MG63 (cell line): ENCODE data around the gene SCFD2. TPM values are rescaled to one million over a fixed set of nuclear protein-coding genes. Genes with fewer than 3 reads are reported as not detected.
"Not testable (repeated sequence)": the region's sequence is repeated elsewhere in the genome, so short reads cannot be mapped to it uniquely, and the experiment has no call there.

Experiments used
- DNase-seq: peaks from one replicate; pipeline ENCODE4 v3.0.0-alpha.2; 2020
- H3K27me3 ChIP-seq: fragments of 250-450 bp; sonication (Bioruptor Pico); 2 replicates; pipeline ENCODE4 v1.5.1; 2020; ENCODE audit warnings: mild to moderate bottlenecking, moderate library complexity
- H3K36me3 ChIP-seq: fragments of 250-450 bp; sonication (Bioruptor Pico); 2 replicates; pipeline ENCODE4 v1.5.1; 2020; ENCODE audit warnings: mild to moderate bottlenecking, moderate library complexity
- H3K4me3 ChIP-seq: fragments of 250-450 bp; sonication (Bioruptor Pico); 2 replicates; pipeline ENCODE4 v1.5.1; 2020; ENCODE audit warnings: mild to moderate bottlenecking, moderate library complexity
- H3K9me3 ChIP-seq: fragments of 250-450 bp; sonication (Bioruptor Pico); 2 replicates; pipeline ENCODE4 v1.5.1; 2020; ENCODE audit warnings: mild to moderate bottlenecking, moderate library complexity
- total RNA-seq: library from RNA; depleted of rRNA; stranded (reverse); fragments of >200 nt; shearing (Covaris generic); gene quantifications from 2 replicates; pipeline ENCODE4 v1.2.3, GENCODE V29; 2014; ENCODE audit warnings: low replicate concordance; rRNA removed

SCFD2 gene
- total RNA-seq = 92.3 and 119 TPM in 2 replicates

GRCh38 chr4:53365486-53366300 is at the start of gene SCFD2:
Gene SCFD2, minus strand, starts transcription at chr4:53366061.
- peak within 1 kb of the TSS; percentile 96 for H3K4me3 ChIP-seq
- no peaks in the 10 kb centered on the region for H3K27me3 ChIP-seq
- peaks cover 41% of the 10 kb centered on the region for H3K36me3 ChIP-seq
- no peaks in the 10 kb centered on the region for H3K9me3 ChIP-seq
- peak; percentile 100 for DNase-seq

- DNase-seq, H3K4me3 ChIP-seq, H3K9me3 ChIP-seq, H3K27me3 ChIP-seq: not testable (repeated sequence)
- peaks cover 59% of the 10 kb centered on the region for H3K36me3 ChIP-seq
Measured at GRCh38 chr4:53409479-53409878, 43.6 kb upstream of the SCFD2 start.

GRCh38 chr4:53380221-53380620 is 14.4 kb upstream of the SCFD2 start:
- Histone ChIP-seq H3K27me3 (no peaks in the 10 kb centered on the region), H3K4me3 (no peak overlapping the region)

GRCh38 chr4:53378171-53378482 is 12.3 kb upstream of the SCFD2 start:
- no peaks in the 10 kb centered on the region for H3K27me3 ChIP-seq
- DNase-seq = no peak
- H3K36me3 ChIP-seq = peaks cover 44% of the 10 kb centered on the region
- peak overlapping the region; percentile 89 for H3K4me3 ChIP-seq
- H3K9me3 ChIP-seq = no peaks in the 10 kb centered on the region

More at GRCh38 chr4:53380221-53380620, 14.4 kb upstream of the SCFD2 start:
- Histone ChIP-seq H3K36me3 (peaks cover 65% of the 10 kb centered on the region), H3K9me3 (no peaks in the 10 kb centered on the region)
- no peak for DNase-seq

GRCh38 chr4:53377319-53378170 is 11.7 kb upstream of the SCFD2 start, which contains the start of gene FIP1L1:
Gene FIP1L1, plus strand, starts transcription at chr4:53377641. Its CDS starts 198 bp downstream, at chr4:53377839.
- Histone ChIP-seq H3K4me3 (peak within 1 kb of the TSS; percentile 89), H3K36me3 (peaks cover 39% of the 10 kb centered on the region), H3K27me3 (no peaks in the 10 kb centered on the region), H3K9me3 (no peaks in the 10 kb centered on the region)
- peak; percentile 100 for DNase-seq

- no peaks in the 10 kb centered on the region for H3K9me3 ChIP-seq
- H3K36me3 ChIP-seq = peaks cover 32% of the 10 kb centered on the region
- peak overlapping the region; percentile 89 for H3K4me3 ChIP-seq
- no peak for DNase-seq
- H3K27me3 ChIP-seq = no peaks in the 10 kb centered on the region
Measured at GRCh38 chr4:53376900-53377299, 11.0 kb upstream of the SCFD2 start.

GRCh38 chr4:53374777-53375258 is 9.0 kb upstream of the SCFD2 start:
- DNase-seq = no peak
- peaks cover 15% of the 10 kb centered on the region for H3K36me3 ChIP-seq
- no peaks in the 10 kb centered on the region for H3K27me3 ChIP-seq
- no peak overlapping the region for H3K4me3 ChIP-seq
- no peaks in the 10 kb centered on the region for H3K9me3 ChIP-seq

- H3K36me3 ChIP-seq = no peaks in the 10 kb centered on the region
- DNase-seq = no peak
- no peaks in the 10 kb centered on the region for H3K27me3 ChIP-seq
- no peaks in the 10 kb centered on the region for H3K9me3 ChIP-seq
- H3K4me3 ChIP-seq = no peak overlapping the region
Measured at GRCh38 chr4:53371843-53372521, 6.1 kb upstream of the SCFD2 start.

- no peaks in the 10 kb centered on the region for H3K27me3 ChIP-seq
- no peak overlapping the region for H3K4me3 ChIP-seq
- H3K36me3 ChIP-seq = no peaks in the 10 kb centered on the region
- H3K9me3 ChIP-seq = no peaks in the 10 kb centered on the region
- no peak for DNase-seq
Measured at GRCh38 chr4:53371049-53371448, 5.2 kb upstream of the SCFD2 start.

- DNase-seq = no peak
- Histone ChIP-seq H3K4me3 (no peak overlapping the region), H3K9me3 (no peaks in the 10 kb centered on the region), H3K36me3 (peaks cover 23% of the 10 kb centered on the region), H3K27me3 (no peaks in the 10 kb centered on the region)
Measured at GRCh38 chr4:53367721-53368120, 1.9 kb upstream of the SCFD2 start.

GRCh38 chr4:53366301-53366716 is 448 bp upstream of the SCFD2 start:
- peak overlapping the region; percentile 96 for H3K4me3 ChIP-seq
- H3K9me3 ChIP-seq = no peaks in the 10 kb centered on the region
- peaks cover 35% of the 10 kb centered on the region for H3K36me3 ChIP-seq
- DNase-seq = no peak
- no peaks in the 10 kb centered on the region for H3K27me3 ChIP-seq

- peak; percentile 65 for DNase-seq
- H3K27me3 ChIP-seq = no peaks in the 10 kb centered on the region
- peak overlapping the region; percentile 96 for H3K4me3 ChIP-seq
- no peaks in the 10 kb centered on the region for H3K9me3 ChIP-seq
- H3K36me3 ChIP-seq = peaks cover 47% of the 10 kb centered on the region
Measured at GRCh38 chr4:53365121-53365485, 758 bp downstream of the SCFD2 start.

GRCh38 chr4:53364624-53365023 is 1.2 kb downstream of the SCFD2 start:
- peaks cover 51% of the 10 kb centered on the region for H3K36me3 ChIP-seq
- no peak for DNase-seq
- peak overlapping the region; percentile 96 for H3K4me3 ChIP-seq
- no peaks in the 10 kb centered on the region for H3K27me3 ChIP-seq
- H3K9me3 ChIP-seq = no peaks in the 10 kb centered on the region

GRCh38 chr4:53362093-53362492 is 3.8 kb downstream of the SCFD2 start:
- Histone ChIP-seq H3K27me3 (no peaks in the 10 kb centered on the region), H3K4me3 (peak overlapping the region; percentile 96), H3K9me3 (no peaks in the 10 kb centered on the region), H3K36me3 (peaks cover 74% of the 10 kb centered on the region)
- no peak for DNase-seq

GRCh38 chr4:53361451-53361850 is 4.4 kb downstream of the SCFD2 start:
- peak; percentile 59 for DNase-seq

GRCh38 chr4:53355930-53356521 is 9.8 kb downstream of the SCFD2 start:
- Histone ChIP-seq H3K27me3 (no peaks in the 10 kb centered on the region), H3K36me3 (peaks cover 95% of the 10 kb centered on the region), H3K4me3 (no peak overlapping the region), H3K9me3 (peaks cover 9% of the 10 kb centered on the region)
- DNase-seq = peak; percentile 48

More at GRCh38 chr4:53361451-53361850, 4.4 kb downstream of the SCFD2 start:
- Histone ChIP-seq H3K9me3 (no peaks in the 10 kb centered on the region), H3K36me3 (peaks cover 78% of the 10 kb centered on the region), H3K4me3 (peak overlapping the region; percentile 96), H3K27me3 (no peaks in the 10 kb centered on the region)
